HUES64 (cell line): ENCODE data around the gene KLHDC1.
"Not testable (repeated sequence)": the region's sequence is repeated elsewhere in the genome, so short reads cannot be mapped to it uniquely, and the experiment has no call there.

Source experiments
- H3K27ac ChIP-seq: 2 replicates; pipeline ENCODE4 v1.7.0; 2013; ENCODE audit warnings: low read depth, low read length, inconsistent platforms
- H3K27me3 ChIP-seq: 2 replicates; pipeline ENCODE4 v1.6.1; 2013; ENCODE audit warnings: mild to moderate bottlenecking, low read length; ENCODE audit not compliant: insufficient read depth
- H3K36me3 ChIP-seq: 2 replicates; pipeline ENCODE4 v1.6.1; 2013; ENCODE audit warnings: mild to moderate bottlenecking, low read length; ENCODE audit not compliant: insufficient read depth
- H3K4me1 ChIP-seq: 2 replicates; pipeline ENCODE4 v1.6.1; 2013; ENCODE audit warnings: mild to moderate bottlenecking, low read length, moderate library complexity; ENCODE audit not compliant: insufficient read depth
- H3K4me3 ChIP-seq: 2 replicates; pipeline ENCODE4 v1.5.1; 2013; ENCODE audit warnings: mild to moderate bottlenecking, low read length, moderate library complexity
- H3K9ac ChIP-seq: 2 replicates; pipeline ENCODE4 v1.6.1; 2013; ENCODE audit warnings: mild to moderate bottlenecking, low read depth, low read length
- H3K9me3 ChIP-seq: 2 replicates; pipeline ENCODE4 v1.6.1; 2013; ENCODE audit warnings: low read depth, low read length; ENCODE audit not compliant: insufficient read depth
- WGBS: fragments of 150-250, 120-280 bp; methylation state at CpG from one replicate; pipeline ENCODE4 v1.1.7; 2013; ENCODE audit warnings: missing lambda C conversion rate; 5-methylcytosine and 5-hydroxymethylcytosine counted together

The KLHDC1 gene

GRCh38 chr14:49687942-49688700, 4.8 kb upstream of the KLHDC1 start, which contains the start of gene POLE2:
POLE2 (minus strand) TSS chr14:49688214; CDS start chr14:49688203, 11 bp downstream.
- Histone ChIP-seq H3K27me3 (peaks cover 26% of the 10 kb centered on the region), H3K4me1 (peaks cover 8% of the 10 kb centered on the region), H3K4me3 (peak within 1 kb of the TSS; percentile 87), H3K9ac (peak within 1 kb of the TSS; percentile 99), H3K9me3 (no peaks in the 10 kb centered on the region), H3K36me3 (peaks cover 9% of the 10 kb centered on the region), H3K27ac (peak within 1 kb of the TSS; percentile 92)
- 6% methylated on average over 67 of the region's 67 CpGs for WGBS

- Histone ChIP-seq H3K9ac (peak overlapping the region; percentile 99), H3K4me1 (peaks cover 8% of the 10 kb centered on the region), H3K27ac (peak overlapping the region; percentile 92; the same call in 1 of the 2 replicates), H3K4me3 (peak overlapping the region; percentile 87), H3K36me3 (peaks cover 3% of the 10 kb centered on the region), H3K9me3 (no peaks in the 10 kb centered on the region), H3K27me3 (peaks cover 32% of the 10 kb centered on the region)
- 93% methylated on average over 8 of the region's 8 CpGs for WGBS
Measured at GRCh38 chr14:49688701-49689030, 4.3 kb upstream of the KLHDC1 start.

GRCh38 chr14:49691031-49691430, 1.9 kb upstream of the KLHDC1 start:
- no peaks in the 10 kb centered on the region for H3K9me3 ChIP-seq
- H3K4me1 ChIP-seq, result peaks cover 8% of the 10 kb centered on the region
- 70% methylated on average over 4 of the region's 4 CpGs for WGBS
- no peak overlapping the region for H3K27ac ChIP-seq
- no peak overlapping the region for H3K9ac ChIP-seq
- peaks cover 39% of the 10 kb centered on the region for H3K27me3 ChIP-seq
- no peaks in the 10 kb centered on the region for H3K36me3 ChIP-seq
- no peak overlapping the region for H3K4me3 ChIP-seq

GRCh38 chr14:49692193-49692757, 645 bp upstream of the KLHDC1 start:
- peaks cover 8% of the 10 kb centered on the region for H3K4me1 ChIP-seq
- H3K9ac ChIP-seq, result no peak overlapping the region
- peak overlapping the region; percentile 81 for H3K4me3 ChIP-seq
- peaks cover 39% of the 10 kb centered on the region for H3K27me3 ChIP-seq
- no peaks in the 10 kb centered on the region for H3K9me3 ChIP-seq
- 71% methylated on average over 5 of the region's 6 CpGs for WGBS
- no peaks in the 10 kb centered on the region for H3K36me3 ChIP-seq
- no peak overlapping the region for H3K27ac ChIP-seq

GRCh38 chr14:49693735-49694124, 810 bp downstream of the KLHDC1 start:
- not testable (repeated sequence) for H3K9me3 ChIP-seq, H3K27ac ChIP-seq, H3K36me3 ChIP-seq, H3K4me1 ChIP-seq
- peak overlapping the region; percentile 71; the same call in 1 of the 2 replicates for H3K9ac ChIP-seq
- 33% methylated on average over 13 of the region's 13 CpGs for WGBS
- H3K4me3 ChIP-seq, result peak overlapping the region; percentile 81
- peaks cover 37% of the 10 kb centered on the region for H3K27me3 ChIP-seq

GRCh38 chr14:49702725-49703124, 9.8 kb downstream of the KLHDC1 start:
- 86% methylated on average over 3 of the region's 4 CpGs for WGBS
- Histone ChIP-seq H3K9me3 (no peaks in the 10 kb centered on the region), H3K36me3 (no peaks in the 10 kb centered on the region), H3K27me3 (no peaks in the 10 kb centered on the region), H3K9ac (no peak overlapping the region), H3K27ac (no peak overlapping the region), H3K4me3 (no peak overlapping the region), H3K4me1 (no peaks in the 10 kb centered on the region)

- Histone ChIP-seq H3K27ac (no peak overlapping the region), H3K4me1 (no peaks in the 10 kb centered on the region), H3K36me3 (no peaks in the 10 kb centered on the region), H3K9ac (no peak overlapping the region), H3K4me3 (no peak overlapping the region), H3K27me3 (no peaks in the 10 kb centered on the region), H3K9me3 (no peaks in the 10 kb centered on the region)
- WGBS, result 96% methylated on average over 3 of the region's 3 CpGs
Measured at GRCh38 chr14:49703965-49704364, 11.0 kb downstream of the KLHDC1 start.

GRCh38 chr14:49704471-49704870, 11.6 kb downstream of the KLHDC1 start:
- H3K4me3 ChIP-seq, H3K9me3 ChIP-seq, H3K9ac ChIP-seq, H3K27ac ChIP-seq, H3K27me3 ChIP-seq, H3K4me1 ChIP-seq, H3K36me3 ChIP-seq: not testable (repeated sequence)
- 95% methylated on average over 4 of the region's 4 CpGs for WGBS

- H3K4me1 ChIP-seq, H3K9ac ChIP-seq, H3K27ac ChIP-seq, H3K36me3 ChIP-seq, H3K9me3 ChIP-seq, H3K27me3 ChIP-seq, H3K4me3 ChIP-seq: not testable (repeated sequence)
- WGBS, result 94% methylated on average over 10 of the region's 11 CpGs
Measured at GRCh38 chr14:49710993-49711392, 18.1 kb downstream of the KLHDC1 start.

GRCh38 chr14:49720744-49721143, 27.8 kb downstream of the KLHDC1 start:
- Histone ChIP-seq H3K27ac (no peak overlapping the region), H3K36me3 (no peaks in the 10 kb centered on the region), H3K9ac (no peak overlapping the region), H3K4me1 (0 out of 2 replicates have a peak, but pooled peaks cover 3% of the 10 kb centered on the region), H3K4me3 (no peak overlapping the region), H3K9me3 (no peaks in the 10 kb centered on the region), H3K27me3 (no peaks in the 10 kb centered on the region)

- not testable (repeated sequence) for H3K4me3 ChIP-seq, H3K9me3 ChIP-seq, H3K36me3 ChIP-seq, H3K27me3 ChIP-seq, H3K27ac ChIP-seq, H3K4me1 ChIP-seq, H3K9ac ChIP-seq
- WGBS, result 78% methylated on average over 6 of the region's 9 CpGs
Measured at GRCh38 chr14:49721733-49722435, 29.0 kb downstream of the KLHDC1 start.
